GM18505 (cell line): ENCODE data around the gene ITPR3.
A peak's percentile ranks its signal among the peaks of the same experiment; 100 is the strongest.

Experiments
- ATAC-seq: cut with Tn5 transposase; IDR thresholded peaks from one replicate; pipeline ENCODE4 v1.9.1; 2021; ENCODE audit not compliant: unreplicated experiment
- POLR2A ChIP-seq: IDR thresholded peaks from 4 replicates; pipeline ENCODE4 v1.6.1; 2011; ENCODE audit warnings: borderline replicate concordance; ENCODE audit not compliant: insufficient read depth, insufficient read length; ENCODE audit errors: extremely low read depth

Gene ITPR3

GRCh38 chr6:33620856-33621710 lies at the start of gene ITPR3:
Gene ITPR3, plus strand, starts transcription at chr6:33621322. Its CDS starts 281 bp downstream, at chr6:33621603.
- ATAC-seq, result peak; percentile 63
- peak; percentile 62 for TF ChIP-seq POLR2A

- ATAC-seq, result no peak
- no peak for TF ChIP-seq POLR2A
Measured at GRCh38 chr6:33571637-33572316, 49.3 kb upstream of the ITPR3 start.

DNA sequence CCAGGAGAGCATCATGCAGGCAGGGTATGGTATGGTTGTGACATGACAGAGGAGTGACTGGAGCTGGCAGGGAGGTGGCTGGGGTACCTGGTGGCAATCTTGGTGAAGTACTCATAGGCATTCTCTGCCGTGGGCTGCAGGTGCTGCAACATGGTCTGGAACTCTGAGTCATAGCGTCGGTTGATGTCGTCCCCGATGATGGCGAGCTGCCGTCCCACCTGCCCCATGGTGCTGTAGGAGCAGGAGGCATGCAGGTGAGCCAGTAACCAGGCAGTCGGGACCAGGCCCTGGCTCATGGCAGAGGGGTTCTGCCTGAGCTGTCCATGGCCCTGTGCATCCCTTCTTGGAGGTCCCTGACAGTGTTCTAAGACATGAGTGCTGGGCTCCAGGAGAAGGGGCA lies 45.9 kb upstream of the ITPR3 start:
- no peak for ATAC-seq
- no peak for TF ChIP-seq POLR2A

DNA sequence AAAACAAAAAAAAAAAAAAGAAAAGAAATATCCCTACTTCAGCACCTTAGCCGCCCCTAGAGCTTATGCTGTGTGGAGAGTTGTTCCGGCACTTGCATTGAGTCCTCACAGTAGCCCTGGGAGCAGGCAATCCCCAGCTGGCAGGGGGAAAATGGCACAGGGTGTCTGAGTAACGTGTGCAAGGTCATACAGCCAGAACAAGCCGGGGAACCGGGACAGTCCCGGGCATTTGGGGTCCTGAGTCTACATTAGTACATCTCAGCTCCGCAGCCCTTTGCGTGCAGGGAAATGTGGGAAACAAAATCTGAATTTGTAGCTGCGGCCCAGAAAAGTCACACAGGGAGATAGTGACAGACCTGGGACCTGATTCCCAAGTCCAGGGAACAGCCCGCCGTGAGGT lies 44.5 kb upstream of the ITPR3 start:
- TF ChIP-seq POLR2A, result no peak

DNA sequence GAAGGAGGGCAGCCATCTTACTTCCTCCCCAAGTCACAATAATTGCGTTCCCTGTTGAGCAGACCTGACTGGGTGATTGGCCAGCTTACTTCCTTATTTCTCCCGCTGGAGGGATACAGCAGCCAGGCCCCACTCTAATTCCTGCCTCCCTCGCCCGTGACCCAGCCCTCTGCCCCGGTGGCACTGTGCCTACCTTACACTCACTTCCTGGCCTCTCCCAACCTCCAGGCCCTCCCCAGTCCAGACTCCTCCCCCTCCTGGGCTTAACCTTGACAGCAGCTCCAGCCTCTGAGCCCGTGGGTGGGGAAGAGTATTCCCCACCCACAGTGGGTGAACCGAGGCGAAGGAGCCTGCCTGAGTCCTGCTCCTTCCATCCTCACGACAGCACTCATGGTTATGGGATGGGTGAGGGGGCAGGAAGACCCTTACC lies 44.0 kb upstream of the ITPR3 start:
- ATAC-seq, result no peak
- TF ChIP-seq POLR2A, result no peak

More for the DNA sequence above, 44.5 kb upstream of the ITPR3 start:
- no peak for ATAC-seq

DNA sequence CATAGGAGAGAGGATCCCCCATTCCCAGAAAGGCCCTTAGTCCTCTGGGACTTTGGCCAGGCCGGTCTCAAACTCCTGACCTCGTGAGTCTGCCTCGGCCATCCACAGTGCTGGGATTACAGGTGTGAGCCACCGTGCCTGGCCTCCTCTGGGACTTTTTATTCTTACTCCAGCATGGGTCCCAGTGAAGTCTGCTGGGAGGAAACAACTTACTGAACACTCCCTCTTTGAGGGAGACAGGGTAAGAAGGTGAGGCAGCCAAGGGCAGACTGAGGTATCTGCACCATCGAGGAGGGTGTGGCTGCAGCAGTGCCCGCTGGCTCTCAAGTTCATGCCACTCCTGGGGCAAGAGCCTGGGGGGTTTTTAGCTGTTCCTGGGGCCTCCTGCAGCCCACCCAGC lies 43.4 kb upstream of the ITPR3 start:
- no peak for ATAC-seq
- no peak for TF ChIP-seq POLR2A

- no peak for ATAC-seq
- no peak for TF ChIP-seq POLR2A
Measured at GRCh38 chr6:33578164-33578563, 43.0 kb upstream of the ITPR3 start.

DNA sequence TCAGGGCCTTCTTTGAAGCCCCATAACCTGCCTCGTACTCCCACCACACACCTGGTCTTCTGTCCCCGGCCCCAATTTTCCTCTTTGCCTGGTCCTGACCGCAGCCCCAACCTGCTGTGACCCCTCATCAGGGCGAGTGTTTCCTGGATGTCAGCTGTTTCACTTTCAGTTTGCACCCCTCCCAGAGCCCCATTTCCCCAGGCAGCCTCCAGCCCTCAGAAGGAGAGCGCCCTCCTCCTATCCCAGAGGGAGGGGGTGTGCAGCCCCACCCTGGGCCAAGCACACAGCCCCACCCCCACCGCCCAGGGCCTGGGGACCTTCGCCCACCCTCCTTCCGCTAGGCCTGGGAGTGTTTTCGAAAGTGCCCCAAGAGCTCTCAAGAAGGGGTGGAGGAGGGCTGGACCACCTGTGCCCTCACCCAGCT lies 42.5 kb upstream of the ITPR3 start:
- ATAC-seq, result no peak
- no peak for TF ChIP-seq POLR2A

DNA sequence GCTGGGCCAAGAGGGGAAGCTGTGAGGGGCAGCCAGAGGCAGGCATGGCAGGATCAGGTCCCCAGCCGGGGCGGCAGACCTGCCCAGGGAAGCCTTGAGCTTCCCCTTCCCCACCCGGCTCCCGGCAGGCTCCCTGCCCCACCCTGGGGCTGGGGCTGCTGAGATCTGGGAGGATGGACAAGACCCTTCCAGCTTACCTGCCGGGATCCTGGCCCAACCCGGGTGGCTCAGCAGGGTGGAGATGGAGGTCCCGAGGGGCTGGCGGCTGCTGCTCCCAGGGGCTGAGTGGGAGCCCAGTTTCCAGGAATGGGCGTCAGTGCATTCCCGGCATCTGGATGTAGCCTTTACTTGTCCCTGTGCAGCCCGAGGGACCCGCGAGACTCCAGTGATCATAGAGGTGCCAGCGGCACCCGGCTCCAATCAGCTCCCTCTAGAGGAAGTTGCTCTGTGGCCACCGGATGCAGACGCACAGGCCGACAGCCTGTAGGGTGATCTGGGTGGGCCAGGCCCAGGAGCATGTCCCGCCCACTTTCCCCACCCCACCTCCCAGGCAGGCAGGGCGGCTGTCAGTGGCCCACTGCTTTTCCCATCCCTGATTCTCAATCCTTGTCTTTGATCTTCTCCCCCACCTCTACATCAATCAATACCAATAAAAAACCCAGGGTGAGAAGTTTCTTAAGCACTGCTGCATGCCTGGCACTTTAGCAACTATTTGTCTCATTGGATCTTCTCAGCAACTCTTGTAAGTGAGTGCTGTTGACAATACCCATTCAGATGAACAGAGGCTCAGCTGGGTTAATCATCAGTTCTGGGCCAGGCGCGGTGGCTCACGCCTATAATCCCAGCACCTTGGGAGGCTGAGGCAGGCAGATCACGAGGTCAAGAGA lies 41.1 kb upstream of the ITPR3 start, which contains the start of gene BAK1:
BAK1 (minus strand) TSS at position 449 of the 887 bp plus-strand sequence. CDS start 2,672 bp downstream, outside the sequence.
- peak; percentile 75 for ATAC-seq
- TF ChIP-seq POLR2A, result peak; percentile 74

- TF ChIP-seq POLR2A, result no peak
- no peak for ATAC-seq
Measured at GRCh38 chr6:33581186-33581585, 39.9 kb upstream of the ITPR3 start.

DNA sequence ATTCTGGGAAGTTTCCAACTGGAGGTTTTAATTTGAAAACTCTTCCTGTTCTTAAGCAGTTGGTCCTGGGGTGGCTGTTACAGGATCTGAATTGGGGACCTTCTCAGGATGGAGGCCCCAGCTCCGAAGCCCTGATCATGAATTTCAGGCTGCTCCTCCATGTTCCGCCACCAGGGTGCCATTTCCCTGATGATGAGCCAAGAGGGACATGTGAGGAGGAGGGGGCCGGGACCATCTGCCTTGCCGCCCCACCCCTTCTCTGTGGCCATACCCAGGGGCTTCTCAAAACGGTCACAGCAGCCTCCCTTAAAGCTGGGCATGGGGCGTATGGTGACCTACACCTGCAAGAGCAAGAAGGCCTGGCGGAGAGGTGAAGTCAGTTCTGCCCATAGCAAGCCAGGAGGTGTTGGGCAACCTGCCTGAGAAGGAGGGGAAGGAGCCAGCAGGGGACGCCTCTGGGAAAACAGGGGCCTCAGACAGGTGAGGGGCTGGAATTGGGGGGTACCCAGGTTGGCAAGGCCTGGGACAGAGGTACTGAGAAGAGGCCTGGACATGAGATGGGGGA lies 37.4 kb upstream of the ITPR3 start:
- no peak for ATAC-seq
- no peak for TF ChIP-seq POLR2A

DNA sequence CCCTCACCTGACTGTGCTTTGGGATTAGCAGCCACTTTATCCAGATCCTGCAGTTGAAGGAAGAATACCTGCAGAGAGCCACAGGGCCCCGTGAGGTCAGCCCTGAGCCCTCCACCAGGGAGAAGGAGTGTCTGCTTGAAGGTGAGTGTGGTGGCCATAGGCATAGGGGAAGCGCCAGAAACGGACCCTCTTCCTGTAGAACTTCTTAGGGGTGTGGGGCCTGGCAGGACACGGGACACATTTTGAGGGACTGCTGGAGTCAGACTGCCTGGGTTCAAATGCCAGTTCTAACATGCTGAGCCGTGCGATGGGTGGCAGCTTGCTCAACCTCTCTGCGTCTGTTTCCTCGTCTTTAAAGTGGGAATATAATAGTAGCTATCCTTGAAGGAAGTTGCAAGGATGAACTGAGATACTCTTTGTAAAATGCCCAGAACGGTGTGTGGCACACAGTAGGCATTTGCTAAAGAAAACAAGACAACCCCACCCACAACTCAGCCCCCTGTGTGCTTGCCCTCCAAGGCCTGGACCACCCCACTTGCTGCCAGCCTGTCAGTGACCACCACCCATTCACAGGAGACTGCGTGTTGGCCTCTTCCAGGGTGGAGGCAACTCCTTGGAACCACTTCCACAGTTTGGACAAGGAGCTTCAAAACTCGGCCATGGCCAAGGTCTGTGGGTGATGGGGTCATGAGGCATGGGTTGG lies 36.3 kb upstream of the ITPR3 start:
- no peak for ATAC-seq
- no peak for TF ChIP-seq POLR2A
